ENCODE data around the gene PLD1.
"Not testable (repeated sequence)": the region's sequence is repeated elsewhere in the genome, so short reads cannot be mapped to it uniquely, and the experiment has no call there.

The PLD1 gene

DNA sequence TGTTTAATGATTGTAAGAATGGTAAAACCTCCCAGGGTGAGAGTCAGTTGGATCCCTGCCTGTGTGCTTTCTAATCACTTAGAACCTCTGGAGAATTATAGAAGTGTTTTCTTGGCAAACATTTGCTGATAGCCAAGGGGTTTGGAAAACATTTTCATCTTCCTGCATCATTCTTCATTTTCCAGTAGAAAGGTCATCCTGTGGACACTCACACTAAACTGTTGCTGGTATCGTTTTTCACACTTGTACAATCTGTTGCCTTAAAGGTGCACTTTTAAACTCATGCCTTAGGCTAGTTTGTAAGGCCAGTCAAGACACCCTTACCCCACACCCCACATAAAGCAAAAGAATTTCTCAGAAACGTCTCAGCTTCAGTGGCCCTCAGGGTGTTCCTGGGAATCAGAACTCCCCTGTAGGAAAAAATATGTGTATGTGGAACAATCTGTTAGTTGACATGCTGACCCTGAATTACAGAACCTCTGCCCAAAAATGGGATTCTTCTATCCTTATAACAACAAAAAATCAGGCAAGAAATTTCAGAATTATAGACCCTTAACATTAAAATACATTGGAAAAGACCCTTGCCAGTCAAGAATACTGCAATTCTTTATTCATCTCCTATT, 5.8 kb upstream of the PLD1 start:
- no peak for DNase-seq (ENCODE audit: low read depth)

DNA sequence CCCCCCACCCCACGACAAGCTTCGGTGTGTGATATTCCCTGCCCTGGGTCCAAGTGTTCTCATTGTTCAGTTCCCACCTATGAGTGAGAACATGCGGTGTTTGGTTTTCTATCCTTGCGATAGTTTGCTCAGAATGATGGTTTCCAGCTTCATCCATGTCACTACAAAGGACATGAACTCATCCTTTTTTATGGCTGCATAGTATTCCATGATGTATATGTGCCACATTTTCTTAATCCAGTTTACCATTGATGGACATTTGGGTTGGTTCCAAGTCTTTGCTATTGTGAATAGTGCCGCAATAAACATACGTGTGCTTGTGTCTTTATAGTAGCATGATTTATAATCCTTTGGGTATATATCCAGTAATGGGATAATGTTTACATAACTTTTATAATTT, 4.4 kb upstream of the PLD1 start:
- DNase-seq (ENCODE audit: low read depth) = not testable (repeated sequence)

DNA sequence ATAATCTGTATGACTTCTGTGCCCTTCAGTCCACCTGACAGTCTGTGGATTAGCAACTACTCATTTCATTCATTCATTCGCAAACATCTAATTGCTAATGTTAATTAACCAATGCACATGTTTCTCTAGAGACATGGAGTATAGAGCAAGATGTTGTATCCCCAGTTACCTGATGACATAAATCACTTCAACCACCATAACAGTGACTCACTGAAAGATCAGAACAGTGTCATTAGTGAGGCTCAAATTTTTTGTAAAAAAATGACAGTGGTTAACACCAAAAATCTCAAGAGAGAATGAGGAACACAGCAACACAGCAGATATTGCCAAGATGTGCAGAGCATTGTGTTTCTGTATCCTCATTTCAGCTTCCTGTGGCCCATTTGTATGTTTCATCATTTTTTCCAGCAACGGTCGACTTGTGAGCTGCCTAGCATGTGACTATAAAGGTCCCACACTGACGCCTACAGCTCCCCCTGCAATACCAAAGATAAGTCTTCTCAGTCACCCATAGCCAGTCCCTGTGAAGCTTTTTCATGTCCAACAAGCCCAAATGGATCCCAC, 3.7 kb upstream of the PLD1 start:
- no peak for DNase-seq (ENCODE audit: low read depth)

DNA sequence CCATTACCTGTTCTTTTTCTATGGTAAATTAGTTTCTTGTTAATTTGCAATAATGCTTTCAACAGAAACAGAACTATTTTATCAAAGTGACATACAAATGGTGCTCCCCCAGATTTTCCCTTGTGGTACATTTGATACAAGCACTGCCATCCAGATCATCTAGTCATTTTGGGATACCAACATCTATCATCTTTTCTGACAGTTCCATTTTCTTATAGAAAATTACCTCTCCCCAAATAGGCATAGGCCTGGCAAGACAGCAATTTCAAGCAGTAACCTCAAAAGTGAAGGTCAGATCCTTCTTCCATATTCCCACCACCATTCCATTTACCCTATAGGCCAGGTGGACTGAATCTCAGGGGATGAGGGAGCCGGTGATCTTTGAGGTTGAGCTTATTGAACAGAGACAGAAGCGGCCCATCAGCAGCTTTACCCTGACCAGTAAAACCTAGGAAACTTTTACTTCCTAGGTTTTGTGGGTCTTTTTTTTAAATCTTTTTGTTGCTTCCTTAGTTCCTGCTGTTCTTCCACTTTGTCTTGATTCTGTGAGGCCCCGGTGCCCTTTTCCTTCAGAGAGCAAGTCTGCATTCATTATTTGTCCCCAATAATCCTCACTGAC, 3.1 kb upstream of the PLD1 start:
- no peak for DNase-seq (ENCODE audit: low read depth)

DNA sequence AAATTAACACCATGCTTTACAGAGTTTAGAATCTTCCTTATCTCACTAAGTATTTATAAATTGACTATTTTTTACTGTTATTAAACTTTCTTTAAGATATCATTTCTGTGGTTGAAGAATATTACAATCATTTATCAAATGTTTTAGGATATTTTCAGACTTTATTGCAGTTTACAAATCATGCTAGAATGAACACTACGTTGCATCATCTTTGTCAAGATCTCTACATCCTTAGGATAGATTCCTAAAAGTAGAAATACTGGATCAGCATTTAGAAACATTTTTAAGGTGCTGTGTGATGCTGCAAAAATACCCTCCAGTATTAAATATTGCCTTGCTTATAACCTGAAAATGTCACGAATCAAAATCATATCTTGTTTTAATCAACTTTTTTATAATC, 2.5 kb upstream of the PLD1 start:
- no peak for DNase-seq (ENCODE audit: low read depth)

DNA sequence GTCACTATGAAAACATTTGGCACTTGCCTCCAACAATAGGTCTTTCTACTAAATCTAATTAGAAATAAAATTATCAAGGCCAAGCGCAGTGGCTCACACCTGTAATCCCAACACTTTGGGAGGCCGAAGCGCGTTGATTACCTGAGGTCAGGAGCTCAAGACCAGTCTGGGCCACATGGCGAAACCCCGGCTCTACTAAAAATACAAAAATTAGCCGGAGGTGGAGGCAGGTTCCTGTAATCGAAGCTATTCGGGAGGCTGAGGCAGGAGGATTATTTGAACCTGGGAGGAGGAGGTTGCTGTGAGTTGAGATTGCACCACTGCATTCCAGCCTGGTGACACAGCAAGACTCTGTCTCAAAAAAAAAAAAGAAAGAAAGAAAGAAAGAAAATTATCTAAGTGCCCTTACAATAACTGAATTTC, 1.6 kb upstream of the PLD1 start:
- no peak for DNase-seq (ENCODE audit: low read depth)

DNA sequence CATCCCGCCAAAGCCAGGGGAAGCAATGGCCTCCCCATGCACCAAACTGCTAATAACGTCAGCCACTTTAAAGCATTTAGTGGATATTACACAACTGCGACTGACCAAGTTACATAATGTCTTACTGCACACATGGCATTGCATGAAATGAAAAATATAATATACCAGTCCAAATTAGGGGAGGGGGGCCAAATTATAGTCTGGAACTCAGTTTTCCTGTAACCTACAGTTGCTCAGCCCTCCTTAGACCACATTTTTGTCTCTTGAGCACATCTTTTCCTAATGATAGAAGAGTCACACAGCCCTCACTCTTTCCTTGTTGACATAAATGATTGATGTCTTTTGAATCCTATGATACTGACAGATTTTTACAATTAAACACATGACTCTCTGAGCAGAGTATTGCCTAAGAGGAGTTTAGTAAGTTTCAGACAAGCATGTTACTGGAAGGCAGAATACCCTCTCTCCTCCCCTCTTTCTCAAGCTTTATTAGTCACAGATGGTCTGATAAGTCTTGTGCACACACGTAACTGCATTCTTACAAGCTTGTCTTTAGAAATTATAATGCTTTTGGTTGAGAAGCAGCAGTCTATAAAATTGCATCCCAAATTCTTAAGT, 1.1 kb upstream of the PLD1 start:
- DNase-seq (ENCODE audit: low read depth) = no peak

DNA sequence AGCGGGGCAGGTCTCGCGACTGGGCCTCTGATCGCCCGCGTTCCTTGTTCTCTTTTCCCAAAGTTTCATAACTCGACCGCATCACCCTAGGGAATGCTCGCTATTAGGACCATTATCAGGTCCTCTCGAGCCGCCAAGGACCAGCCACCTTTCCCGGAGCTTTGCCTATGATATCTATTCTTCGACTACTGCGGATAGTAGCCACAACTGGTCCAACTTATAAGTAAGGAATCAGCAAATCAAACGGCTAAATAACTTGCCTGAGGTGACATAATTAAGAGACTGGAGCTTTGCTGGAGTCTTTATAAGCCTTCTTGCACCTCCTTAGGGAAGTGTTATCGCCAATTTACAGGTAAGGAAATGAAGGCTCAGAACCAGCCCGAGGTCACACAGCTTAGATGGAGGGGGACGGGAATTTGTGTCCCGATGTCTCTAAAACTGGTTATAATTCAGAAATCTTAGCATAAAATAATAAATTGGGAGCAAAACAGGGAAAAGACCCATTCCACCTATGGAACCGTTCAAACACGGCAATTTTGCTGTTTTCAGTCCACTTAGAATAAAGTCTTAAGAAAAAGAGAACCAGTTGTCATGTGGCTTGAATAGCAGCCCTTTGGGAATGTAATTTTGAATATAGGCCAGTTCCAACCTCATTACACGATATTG, 479 bp upstream of the PLD1 start:
- DNase-seq (ENCODE audit: low read depth) = no peak

DNA sequence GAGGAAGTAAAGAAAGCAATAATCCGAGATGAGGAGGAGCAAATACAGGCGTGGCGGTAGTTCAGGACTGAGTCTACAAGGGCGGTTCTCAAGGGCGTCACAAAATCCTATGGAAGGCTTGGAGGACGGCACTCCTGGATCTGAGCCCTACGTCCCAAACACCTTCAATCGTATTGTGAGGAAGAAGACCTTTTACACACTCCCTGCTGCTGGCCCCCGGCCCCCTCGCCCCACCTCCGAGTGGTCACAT, 747 bp downstream of the PLD1 start:
- no peak for DNase-seq (ENCODE audit: low read depth)

DNA sequence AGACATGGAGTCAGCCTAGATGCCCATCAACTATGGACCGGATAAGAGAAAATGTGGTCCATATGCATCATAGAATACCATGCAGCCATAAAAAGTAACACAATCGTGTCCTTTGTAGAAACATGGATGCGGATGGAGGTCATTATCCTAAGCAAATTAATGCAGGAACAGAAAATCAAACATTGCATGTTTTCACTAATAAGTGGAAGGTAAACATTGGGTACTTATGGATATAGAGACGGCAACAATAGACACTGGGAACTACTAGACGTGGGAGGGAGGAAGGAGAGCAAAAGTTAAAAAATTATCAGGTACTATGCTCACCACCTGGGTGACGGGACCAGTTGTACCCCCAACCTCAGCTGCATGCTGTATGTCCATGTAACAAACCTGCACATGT, 2.5 kb downstream of the PLD1 start:
- no peak for DNase-seq (ENCODE audit: low read depth)

DNA sequence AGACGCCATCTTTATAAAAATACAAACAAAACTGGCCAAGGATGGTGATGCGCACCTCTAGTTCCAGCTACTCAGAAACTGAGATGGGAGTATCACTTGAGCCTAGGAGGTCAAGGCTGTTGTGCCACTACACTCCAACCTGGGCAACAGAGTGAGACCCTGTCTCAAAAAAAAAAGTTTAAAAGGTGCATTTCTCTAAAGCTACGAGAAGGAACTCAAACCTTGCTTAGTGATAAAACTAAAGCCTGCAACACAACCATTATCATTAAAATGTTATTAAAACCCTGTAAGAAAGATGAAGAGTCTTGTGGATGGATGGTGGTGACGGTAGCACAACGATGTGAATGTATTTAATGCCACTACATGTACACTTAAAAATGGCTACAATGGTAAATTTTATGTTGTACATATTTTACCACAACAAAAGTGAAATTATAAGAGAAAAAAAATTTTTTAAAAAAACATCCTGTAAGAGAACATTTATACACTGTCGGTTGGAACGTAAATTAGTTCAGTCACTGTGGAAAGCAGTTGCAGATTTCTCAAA, 3.1 kb downstream of the PLD1 start:
- DNase-seq (ENCODE audit: low read depth) = no peak

DNA sequence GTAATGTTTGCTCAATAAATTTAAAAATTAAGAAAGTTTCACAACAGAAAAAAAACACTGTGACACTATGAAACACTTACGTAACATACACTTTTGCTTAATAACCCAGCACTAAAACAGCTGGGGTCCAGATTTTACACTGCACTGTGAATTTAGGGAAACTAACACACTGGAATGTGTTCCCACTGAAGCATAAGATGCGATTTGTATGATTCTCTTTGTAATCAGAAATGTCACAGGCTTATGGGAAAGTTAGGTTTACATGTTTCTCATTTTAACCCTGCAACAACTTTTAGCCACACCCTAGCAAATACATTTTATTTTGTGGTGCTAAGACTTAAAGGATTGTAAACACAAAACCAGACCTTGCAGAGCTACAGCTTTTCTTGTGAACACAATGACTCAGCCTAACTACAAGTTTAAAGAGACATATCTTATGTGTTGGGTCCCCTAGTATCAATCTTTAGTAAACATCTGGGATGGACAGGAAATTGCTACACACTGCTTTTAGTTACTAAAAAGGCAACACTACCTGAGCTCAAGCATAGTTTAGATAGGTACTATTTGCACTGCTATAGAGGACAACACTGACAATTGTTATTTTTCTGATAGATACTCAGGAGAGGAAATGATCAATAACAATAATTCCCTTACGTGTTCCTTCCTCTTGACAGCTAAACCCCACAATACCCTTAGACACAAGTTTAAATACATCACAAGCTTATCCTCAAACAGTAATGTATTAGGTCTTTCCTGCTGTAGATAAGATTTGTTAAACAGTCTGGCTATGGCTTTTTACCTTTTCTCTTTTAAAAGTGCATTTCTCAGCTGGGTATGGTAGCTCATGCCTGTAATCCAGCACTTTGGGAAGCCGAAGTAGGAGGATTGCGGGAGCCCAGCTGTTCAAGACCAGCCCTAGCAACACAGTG, 3.8 kb downstream of the PLD1 start:
- no peak for DNase-seq (ENCODE audit: low read depth)

DNA sequence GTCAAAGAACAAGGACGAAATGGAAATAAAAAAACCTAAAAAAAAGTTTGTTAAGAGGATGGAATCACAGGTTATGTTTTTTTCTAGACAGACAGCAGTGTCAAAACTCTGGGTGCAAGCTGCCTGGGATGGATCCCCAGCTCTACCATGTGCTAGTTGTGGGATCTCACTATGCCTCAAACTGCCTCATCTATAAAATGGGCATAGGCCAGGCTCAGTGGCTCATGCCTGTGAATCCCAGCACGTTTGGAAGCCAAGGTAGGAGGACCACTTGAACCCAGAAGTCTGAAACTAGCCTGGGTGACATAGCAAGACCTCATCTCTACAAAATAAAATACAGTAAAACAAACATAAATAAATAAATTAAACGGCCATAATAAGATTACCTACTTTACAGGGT, 4.6 kb downstream of the PLD1 start:
- DNase-seq (ENCODE audit: low read depth) = no peak

DNA sequence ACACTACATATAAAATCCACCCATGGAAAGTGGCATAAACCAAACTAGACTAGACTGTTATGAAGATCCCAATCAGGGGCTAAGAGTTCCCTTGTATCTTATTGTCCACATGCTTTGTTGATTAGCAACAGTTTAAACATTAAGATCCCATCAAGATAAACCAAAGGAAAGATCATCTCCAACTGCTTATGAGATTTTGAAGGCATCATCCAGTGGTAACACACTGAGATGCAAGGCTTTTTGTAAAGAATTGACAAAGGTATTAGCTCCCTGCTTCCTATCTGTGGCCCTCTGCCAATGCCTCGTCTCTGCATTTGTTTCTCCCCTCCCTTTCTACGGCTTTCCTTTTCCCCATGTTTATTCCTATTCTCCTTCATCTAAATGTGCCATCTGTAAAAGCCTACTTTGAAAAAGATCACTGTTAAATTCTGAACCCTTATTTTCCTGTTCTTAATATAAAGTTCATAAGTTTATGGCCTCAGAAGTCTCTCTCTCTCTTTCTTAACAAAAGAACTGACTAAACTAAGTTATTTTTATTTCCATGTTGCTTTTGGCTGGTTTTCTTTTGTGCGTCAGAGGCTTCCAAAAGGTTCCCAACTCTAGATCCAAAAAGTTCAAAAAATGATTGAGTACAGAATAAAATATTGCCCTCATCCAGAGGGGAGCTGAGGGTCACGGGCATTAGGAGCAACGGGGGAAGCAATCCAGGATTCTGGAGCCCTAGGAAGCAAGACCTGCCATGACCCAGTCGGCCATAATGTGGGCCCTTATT, 5.5 kb downstream of the PLD1 start:
- no peak for DNase-seq (ENCODE audit: low read depth)

DNA sequence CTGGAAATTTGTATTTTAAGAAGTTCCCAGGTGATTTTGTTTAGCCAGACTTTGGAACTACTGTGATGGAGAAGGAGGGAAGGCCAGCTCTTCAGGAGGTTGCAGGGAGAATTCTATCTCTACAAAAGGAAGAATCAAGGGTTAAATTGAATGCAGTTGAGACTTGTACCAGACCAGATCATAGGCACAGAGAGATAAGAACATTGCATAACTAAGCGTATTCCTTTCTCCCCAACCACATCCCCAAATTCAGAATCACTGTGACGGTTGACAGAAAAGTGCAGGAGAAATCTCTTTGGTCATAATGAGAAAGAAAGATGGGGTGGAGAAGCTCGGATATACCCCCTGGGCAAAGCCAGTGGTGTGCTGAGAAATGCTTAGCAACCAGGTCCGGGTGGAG, 7.2 kb downstream of the PLD1 start:
- DNase-seq (ENCODE audit: low read depth) = no peak

DNA sequence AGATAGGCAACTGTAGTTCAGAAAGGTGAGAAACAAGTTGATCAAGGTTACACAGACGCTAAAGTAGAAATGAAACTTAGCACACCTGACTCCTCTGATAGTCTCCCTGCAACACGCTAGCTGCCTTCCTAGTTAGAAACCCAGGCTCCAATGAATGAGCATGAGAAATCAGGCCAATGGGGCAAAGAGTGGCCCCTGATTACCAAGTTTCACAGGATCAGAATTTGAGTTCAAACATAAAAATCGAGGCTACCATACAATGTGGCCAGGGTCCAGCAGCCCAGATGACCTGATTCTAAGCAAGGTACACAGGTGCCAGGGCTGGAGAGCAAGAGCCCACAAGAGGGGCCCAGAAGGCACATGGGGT, 7.7 kb downstream of the PLD1 start:
- no peak for DNase-seq (ENCODE audit: low read depth)

DNA sequence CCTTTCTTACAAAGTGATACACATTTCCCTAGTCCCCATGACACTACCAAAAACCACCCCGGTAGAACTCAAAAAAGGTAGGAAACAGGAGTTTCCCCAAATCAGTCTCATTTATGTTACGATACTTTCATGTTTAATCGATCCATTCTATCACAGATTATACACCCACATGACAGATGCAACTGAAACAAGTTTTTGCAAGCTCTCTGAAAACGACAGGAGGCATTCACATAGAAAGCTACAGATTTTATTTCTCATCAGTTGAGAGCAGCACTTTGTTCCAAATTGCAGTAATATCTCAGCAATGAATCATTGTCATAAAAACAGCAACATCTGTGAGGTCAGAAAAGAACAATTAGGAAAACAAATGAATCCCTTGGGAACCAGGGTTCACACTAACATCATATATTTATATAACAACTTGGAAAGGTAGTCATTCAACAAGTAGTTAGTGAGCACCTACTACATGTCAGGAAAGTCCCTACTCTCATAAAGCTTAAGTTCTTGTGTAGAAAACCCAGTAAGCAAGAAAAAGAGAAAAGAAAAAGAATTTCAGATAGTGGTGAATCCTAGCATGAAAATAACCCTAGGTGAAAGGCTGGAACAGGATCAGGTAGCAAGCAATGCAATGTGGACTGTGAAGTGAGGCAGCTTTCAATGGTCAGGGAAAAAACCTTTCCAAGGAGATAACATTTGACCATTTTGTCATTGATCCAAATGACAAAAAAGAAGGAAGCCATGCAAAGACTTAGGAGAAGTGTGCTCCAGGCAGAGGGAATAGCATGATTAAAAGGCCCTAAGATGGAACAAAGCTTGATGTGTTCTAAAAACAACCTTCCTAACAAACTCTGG, 8.3 kb downstream of the PLD1 start:
- no peak for DNase-seq (ENCODE audit: low read depth)

DNA sequence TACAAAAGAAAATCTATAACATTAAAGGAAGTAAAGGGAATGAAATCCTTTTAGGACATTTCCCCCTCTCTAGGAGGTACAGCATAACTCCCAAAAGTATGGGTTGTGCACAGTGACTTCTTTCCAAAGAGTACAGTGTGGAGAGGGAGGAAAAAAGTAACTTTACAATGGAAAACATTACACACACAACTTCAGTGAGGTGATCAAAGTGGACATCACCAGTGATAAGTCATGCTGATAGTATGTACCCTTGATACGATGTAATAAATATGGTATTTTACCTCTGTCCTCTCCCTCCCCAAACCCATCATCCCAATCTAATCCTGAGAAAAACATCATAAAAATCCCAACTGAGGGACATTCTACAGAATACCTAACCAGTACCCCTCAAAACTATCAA, 10.8 kb downstream of the PLD1 start:
- no peak for DNase-seq (ENCODE audit: low read depth)

DNA sequence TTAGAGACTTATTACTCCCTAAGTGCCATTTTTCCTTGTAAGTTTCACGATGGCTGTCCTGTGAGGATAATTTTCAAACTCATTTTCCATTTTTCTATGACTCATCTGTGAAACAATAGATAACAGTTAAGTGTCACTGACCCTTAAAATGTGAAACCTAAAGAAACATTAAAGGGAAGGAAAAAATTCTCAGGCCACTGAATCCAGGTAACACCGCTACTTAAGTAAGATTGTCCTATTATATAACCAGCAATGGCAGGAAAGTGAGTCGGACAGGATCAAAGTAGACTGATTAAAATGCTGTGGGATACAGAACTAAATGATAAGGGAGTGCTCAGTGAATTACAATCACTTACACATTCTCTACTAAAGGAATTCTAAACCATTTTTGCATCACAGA, 12.4 kb downstream of the PLD1 start:
- DNase-seq (ENCODE audit: low read depth) = no peak

DNA sequence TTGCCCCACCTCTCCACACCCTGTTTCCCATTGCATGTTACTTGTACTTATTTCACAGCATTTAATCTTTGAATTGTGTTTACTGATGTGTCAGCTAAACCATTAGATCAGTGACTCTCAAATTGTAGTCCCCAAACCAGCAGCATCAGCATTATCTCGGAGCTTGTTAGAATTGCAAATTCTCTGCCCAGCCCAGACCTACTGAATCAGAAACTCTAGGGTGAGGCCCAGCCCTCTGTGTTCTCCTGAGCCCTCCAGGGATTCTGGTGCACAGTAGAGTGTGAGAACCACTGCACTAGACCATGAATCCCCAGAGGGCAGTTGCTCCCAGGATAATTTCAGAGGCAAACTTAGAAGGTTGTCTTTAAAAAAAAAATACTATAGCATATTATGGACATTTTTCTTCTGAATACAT, 13.0 kb downstream of the PLD1 start:
- no peak for DNase-seq (ENCODE audit: low read depth)

Data from stimulated activated CD8-positive, alpha-beta memory T cell treated with anti-CD3 and anti-CD28 coated beads, Interleukin-4, amount 100 ng/mL, for 24 hours (primary cell).